Measurements from ENCODE around the gene CIBAR2.
"Not testable (repeated sequence)": the region's sequence is repeated elsewhere in the genome, so short reads cannot be mapped to it uniquely, and the experiment has no call there.

Gene CIBAR2

GRCh38 chr16:85127379-85127723 is 15.1 kb upstream of the CIBAR2 start:
- DNase-seq, result no peak

GRCh38 chr16:85126705-85127378 is 14.6 kb upstream of the CIBAR2 start:
- DNase-seq, result peak; percentile 43

DNA sequence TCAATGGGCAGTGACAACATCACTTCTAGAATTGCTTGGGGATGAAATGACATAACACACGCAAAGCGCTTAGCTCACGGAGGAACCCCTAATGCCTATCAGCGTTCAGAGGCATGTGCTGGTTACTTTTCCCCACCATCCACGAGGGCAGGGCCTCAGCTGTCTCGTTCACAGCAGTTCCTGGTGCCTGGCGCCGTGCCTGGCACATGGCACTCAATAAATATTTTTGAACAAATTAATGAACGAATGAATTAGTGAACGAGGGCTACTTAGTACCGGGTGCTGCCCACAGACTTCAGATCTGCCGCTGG is 14.1 kb upstream of the CIBAR2 start:
- DNase-seq, result no peak

GRCh38 chr16:85125570-85126393 is 13.5 kb upstream of the CIBAR2 start:
- DNase-seq, result no peak

DNA sequence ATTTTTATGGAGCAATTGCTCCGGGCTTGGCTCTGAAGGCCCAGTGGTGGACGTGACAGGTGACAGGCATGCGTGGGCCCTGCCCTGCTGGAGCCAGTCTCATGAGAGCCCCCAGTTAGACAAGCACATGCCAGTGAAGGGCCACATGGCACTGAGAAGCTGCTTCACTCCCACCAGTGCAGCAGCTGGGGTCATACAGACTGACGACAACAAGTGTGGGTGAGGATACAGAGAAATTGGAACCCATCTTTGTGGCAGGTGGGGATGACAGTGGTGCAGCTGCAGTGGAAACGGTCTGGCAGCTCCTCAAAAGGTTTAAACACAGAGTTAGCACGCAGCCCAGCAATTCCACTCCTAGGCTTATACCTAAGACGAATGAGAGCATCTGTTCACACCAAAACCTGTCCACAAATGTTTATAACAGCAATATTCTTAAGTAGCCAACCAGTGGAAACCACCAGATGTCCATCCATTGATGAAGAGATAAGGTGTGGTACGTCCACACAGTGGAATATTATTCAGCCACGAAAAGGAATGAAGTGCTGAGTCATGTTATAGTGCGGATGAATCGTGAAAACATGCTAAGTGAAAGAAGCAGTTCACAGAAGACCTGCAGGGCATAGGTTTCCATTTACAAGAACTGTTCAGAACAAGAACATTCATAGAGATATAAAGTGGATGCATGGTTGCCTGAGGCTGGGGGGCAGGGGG is 12.5 kb upstream of the CIBAR2 start:
- DNase-seq, result no peak

GRCh38 chr16:85123891-85124635 is 11.8 kb upstream of the CIBAR2 start:
- no peak for DNase-seq

DNA sequence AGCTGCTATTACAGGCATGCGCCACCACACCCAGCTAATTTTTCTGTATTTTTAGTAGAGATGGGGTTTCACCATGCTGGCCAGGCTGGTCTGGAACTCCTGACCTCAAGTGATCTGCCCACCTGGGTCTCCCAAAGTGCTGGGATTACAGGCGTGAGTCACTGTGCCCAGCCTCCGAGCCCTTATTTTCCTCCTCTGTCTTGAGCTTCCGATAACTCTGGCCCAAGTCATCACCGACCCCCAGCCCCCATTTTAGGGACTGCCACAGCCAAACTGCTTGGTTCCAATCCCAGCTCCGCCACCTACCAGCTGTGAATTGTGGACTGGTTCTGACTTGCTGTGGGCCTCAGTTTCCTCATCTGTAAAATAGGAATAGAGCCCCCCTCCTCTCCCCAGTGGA is 11.2 kb upstream of the CIBAR2 start:
- not testable (repeated sequence) for DNase-seq

DNA sequence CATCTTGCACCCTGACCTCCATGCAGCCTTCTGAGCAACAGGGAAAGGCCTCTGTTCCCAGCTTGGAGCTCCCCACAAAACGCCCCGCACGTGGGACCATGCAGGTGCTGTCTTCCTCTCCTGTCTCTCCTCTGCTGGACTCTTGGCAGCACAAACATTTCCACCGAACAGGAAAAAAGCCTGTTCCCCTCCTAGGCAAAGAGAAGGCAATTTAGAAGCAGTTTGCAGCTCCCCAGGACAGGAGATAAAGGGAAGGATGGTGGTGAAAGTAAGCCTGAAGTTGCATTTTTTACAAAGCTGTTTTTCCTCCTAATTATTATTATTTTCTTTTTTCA is 7.7 kb upstream of the CIBAR2 start:
- no peak for DNase-seq

DNA sequence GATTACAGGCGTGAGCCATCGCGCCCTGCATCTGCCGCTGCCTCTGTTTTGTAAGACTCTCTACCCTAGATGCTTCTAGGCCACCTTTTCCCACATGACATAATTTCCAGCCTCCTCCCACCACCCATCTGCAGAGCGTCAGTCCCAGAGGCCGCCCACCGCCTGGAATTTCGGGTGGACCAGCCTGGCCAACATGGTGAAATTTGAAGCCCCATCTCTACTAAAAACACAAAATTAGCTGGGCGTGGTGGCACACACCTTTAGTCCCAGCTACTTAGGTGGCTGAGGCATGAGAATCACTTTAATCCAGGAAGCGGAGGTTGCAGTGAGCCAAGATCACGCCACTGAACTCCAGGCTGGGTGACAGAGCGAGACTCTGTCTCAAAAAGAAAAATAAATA is 5.1 kb upstream of the CIBAR2 start:
- DNase-seq, result no peak

- peak; percentile 92 for DNase-seq
Measured at GRCh38 chr16:85114909-85115567, 2.8 kb upstream of the CIBAR2 start.

DNA sequence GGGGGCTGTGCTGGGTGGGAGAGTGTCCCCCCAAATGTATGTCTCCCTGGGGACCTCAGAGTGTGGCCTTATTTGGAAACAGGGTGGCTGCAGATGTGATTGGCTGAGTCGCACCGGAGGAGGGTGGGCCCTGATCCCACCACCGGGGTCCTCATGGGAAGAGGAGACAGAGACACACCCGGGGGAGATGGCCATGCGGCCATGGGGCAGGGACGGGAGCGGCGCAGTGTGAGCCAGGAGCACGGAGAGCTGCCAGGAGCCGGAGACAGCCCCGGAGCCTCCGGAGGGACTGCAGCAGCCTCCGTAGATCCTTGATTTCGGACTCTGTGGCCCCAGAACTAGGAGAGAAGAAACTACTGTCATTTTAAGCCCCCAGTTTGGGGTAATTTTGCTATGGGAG is 1.6 kb upstream of the CIBAR2 start:
- no peak for DNase-seq

GRCh38 chr16:85113168-85113733 is 979 bp upstream of the CIBAR2 start:
- no peak for DNase-seq

- no peak for DNase-seq
Measured at GRCh38 chr16:85111184-85111583, 1.1 kb downstream of the CIBAR2 start.

DNA sequence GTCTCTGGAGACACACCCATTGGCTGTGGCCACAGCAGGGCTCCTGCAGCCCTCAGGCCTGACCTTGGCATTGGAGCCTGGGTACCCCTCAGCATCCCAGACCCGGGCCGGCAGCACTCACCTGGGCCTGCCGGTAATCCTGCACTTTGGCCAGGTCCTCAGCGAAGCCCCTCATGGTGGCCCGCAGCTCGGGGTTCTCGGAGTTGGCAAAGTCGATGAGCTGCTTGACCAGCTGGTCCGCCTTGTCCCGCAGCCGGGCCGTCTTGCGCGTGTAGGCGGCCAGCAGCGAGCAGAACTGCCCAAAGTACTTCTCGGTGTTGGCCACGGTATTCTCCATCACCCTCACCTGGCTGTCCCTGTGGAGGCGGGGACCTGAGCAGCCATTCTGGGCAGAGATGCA is 2.2 kb downstream of the CIBAR2 start:
- no peak for DNase-seq

GRCh38 chr16:85107532-85107931 is 4.7 kb downstream of the CIBAR2 start:
- DNase-seq, result no peak

- no peak for DNase-seq
Measured at GRCh38 chr16:85107083-85107482, 5.2 kb downstream of the CIBAR2 start.

DNA sequence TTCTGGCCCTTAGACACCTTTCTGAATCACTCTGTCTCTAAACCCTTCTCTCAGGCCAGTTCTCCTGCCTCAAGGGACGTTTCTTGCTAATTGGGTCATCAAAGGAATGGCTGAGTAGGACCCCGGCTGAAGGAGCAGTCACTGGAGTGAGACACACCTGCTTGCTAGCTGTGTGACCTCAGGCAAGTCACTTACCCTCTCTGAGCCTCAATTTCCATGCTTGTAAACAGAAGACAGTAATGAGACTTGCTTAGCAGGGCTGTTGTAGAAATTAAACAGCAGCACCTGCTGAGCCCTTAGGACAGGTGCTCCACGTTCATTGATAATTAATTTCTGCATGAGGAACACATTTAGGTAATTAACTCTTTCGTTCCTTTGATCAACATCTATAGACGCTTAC is 6.8 kb downstream of the CIBAR2 start:
- DNase-seq, result no peak

GRCh38 chr16:85104821-85105391 is 7.4 kb downstream of the CIBAR2 start:
- no peak for DNase-seq

- no peak for DNase-seq
Measured at GRCh38 chr16:85104147-85104546, 8.1 kb downstream of the CIBAR2 start.

GRCh38 chr16:85103114-85104079 is 8.9 kb downstream of the CIBAR2 start:
- DNase-seq, result no peak

Measured in activated CD4-positive, alpha-beta T cell treated with anti-CD3 and anti-CD28 coated beads for 48 hours (primary cell).